ENCODE data around the gene FOXD1.
"Not testable (repeated sequence)": the region's sequence is repeated elsewhere in the genome, so short reads cannot be mapped to it uniquely, and the experiment has no call there.

The FOXD1 gene

GRCh38 chr5:73448463-73449136 lies at the start of gene FOXD1:
TSS of gene FOXD1 (minus strand) at chr5:73448777. CDS start at chr5:73448362, 415 bp downstream.
- peak; percentile 98 for DNase-seq (ENCODE audit: low read depth)

DNA sequence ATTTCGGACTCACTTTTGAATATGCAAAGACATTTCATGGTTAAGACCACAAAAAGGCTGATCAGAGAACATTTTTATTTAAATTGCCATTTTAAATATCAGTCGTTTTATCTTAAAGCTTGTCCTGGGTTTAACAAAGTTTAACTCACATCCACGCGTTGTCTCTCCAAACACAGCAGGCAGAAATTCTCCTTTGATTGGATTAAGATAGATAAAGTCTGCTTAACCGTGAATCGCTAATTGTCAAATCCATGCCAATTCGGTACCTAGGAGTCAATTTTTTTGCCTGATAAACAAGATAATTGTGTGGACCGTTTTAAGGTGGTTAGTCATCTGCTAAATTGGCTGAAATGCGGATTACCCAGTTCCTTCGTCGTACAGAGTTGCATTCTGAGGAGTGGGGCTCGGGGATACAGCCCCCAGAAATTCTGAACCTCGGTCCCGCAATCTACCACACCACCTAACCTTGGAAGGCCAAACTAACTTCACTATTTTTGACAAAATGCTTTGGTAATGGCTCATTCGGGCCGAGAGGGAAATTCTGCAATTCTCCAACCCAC lies 49.0 kb upstream of the FOXD1 start:
- DNase-seq (ENCODE audit: low read depth) = no peak

DNA sequence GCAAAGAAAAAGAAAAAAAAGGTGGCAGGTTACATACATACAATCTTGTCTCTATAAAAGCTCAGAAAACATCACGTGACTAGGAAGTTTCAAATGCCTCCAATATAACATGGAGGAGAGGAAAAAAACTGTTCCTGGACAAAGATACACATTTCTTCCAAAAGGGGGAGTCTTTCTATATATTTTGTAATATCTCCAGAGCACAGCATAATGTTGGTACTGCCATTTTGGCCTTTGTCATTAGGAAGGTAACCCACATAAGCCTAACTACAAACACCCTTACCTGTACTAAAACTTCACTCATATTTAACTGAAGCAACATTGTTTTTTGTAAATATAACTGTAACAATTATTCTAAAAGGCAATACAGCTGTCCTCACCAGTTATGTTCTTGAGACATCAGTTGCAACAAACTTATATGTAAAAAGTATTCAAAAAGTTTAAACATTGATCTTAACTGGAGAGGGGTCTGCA lies 48.4 kb upstream of the FOXD1 start:
- DNase-seq (ENCODE audit: low read depth) = peak; percentile 89

DNA sequence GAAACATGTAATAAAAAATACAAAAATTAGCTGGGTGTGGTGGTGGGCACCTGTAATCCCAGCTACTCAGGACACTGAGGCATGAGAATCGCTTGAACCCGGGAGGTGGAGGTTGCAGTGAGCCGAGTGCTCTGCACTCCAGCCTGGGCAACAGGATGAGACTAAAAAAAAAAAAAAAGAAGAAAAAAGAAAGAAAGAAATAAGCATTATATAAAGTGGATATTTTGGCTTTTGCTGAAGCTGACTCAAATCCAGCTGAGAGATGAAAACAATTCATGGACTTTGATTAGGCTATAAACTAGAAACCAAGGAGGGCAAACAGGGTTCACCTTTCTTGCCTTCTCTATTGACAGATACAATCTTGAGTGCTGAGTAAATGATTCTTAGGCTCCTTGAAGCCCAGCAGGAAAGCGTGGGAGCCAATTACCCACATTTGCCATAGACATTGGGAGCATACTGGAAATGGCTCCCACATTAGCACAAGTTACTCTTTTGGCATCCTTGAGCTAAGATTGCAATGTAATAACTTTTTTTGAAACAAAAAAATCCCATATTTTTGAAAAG lies 47.3 kb upstream of the FOXD1 start:
- DNase-seq (ENCODE audit: low read depth) = no peak

- DNase-seq (ENCODE audit: low read depth) = no peak
These were observed 46.1 kb upstream of the FOXD1 start for GRCh38 chr5:73494721-73495120.

- DNase-seq (ENCODE audit: low read depth) = no peak
These were observed 44.8 kb upstream of the FOXD1 start for GRCh38 chr5:73493421-73493820.

GRCh38 chr5:73491155-73491554 lies 42.6 kb upstream of the FOXD1 start:
- no peak for DNase-seq (ENCODE audit: low read depth)

DNA sequence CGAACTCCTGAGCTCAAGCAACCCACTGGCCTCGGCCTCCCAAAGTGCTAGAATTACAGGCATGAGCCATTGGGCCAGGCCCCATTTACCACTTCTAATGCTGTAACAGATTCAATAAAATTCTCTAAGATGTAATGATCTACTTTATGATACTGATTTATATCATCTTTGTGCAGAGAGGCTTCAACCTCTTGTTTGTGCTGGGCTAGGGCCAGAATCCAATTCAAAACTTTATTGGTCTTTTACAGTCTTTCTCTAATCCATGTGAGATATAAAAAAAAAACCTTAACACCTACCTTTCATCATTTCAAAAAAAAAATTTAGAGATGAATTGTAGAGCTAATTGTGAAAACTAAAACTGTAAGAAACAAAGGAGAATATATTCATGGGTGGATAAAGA lies 41.5 kb upstream of the FOXD1 start:
- DNase-seq (ENCODE audit: low read depth) = no peak

DNA sequence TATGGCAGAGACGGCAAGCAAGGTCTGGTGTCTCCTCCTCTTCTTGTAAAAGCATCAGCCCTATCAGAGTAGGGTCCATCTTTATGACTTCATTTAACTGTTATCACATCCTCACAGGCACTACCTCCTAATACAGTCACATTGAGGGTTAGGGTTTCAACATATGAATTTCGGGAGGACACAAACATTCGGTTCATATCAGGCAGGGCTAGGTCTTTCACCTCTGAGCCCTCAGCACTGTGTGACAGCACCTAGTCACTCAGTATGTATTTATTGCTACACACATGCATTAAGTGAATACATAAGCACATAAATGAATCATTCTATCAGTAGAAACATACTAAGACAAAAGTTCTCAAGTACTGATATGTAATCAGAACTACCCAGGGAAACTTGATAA lies 40.2 kb upstream of the FOXD1 start:
- DNase-seq (ENCODE audit: low read depth) = no peak

GRCh38 chr5:73487815-73488214 lies 39.2 kb upstream of the FOXD1 start:
- DNase-seq (ENCODE audit: low read depth) = no peak

DNA sequence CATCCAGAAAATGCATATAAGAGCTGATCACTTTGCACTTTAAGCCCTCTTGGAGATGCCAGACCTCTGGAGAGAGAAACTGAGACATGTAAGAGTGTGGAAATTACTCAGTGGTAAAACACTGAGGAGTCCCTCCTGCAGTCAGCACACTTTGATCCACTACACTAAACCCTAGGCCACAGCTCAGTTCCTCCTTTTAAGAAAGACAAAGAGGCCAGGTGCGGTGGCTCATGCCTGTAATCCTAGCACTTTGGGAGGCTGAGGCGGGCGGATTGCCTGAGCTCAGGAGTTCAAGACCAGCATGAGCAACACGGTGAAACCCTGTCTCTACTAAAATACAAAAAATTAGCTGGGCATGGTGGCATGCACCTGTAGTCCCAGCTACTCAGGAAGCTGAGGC lies 38.7 kb upstream of the FOXD1 start:
- DNase-seq (ENCODE audit: low read depth) = not testable (repeated sequence)

- DNase-seq (ENCODE audit: low read depth) = no peak
These were observed 37.7 kb upstream of the FOXD1 start for GRCh38 chr5:73486119-73486899.

DNA sequence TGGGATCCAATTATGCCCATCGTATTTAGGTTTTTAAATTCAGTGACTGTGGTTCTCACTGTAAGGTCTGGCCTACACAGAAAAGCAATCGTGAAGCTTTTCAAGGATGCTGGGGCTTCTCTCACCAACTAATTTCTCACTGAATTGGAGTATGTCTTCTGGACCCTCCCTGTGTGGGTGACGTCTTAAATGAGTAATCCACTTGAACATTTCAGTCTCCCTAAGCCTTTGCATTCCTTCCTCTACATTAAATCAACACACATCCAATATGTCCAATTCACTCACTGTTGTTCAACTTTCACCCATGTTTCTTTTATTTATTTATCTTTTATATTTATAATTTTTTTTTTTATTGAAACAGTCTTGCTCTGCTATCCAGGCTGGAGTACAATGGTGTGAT lies 37.1 kb upstream of the FOXD1 start:
- no peak for DNase-seq (ENCODE audit: low read depth)

DNA sequence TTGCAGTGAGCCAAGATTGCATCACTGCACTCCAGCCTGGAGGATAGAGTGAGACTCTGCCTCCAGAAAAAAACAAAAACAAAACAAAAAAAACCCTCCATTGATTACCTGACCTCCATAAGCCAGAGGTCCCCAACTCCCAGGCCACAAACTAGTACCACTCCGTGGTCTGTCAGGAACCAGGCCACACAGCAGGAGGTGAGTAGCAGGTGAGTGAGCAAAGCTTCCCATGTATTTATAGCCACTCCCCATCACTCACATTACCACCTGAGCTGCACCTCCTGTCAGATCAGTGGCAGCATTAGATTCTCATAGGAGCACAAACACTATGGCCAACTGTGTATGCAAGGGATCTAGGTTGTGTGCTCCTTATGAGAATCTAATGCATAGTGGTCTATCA lies 35.9 kb upstream of the FOXD1 start:
- no peak for DNase-seq (ENCODE audit: low read depth)

DNA sequence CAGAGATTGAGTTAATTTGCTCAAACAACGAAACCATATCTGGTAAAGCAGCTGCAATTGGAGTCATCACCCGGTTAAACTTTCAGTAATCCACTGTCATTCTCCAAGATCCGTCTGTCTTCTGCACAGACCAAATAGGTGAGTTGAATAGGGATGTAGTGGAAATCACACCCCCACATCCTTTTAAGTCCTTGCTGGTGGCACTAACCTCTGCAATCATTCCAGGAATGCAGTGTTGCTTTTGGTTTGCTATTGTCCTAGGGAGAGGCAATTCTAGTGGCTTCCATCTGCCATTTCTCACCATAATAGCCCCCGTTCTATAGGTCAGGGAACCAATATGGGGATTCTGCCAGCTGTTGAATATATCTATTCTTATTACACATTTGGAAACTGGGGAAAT lies 35.1 kb upstream of the FOXD1 start:
- no peak for DNase-seq (ENCODE audit: low read depth)

DNA sequence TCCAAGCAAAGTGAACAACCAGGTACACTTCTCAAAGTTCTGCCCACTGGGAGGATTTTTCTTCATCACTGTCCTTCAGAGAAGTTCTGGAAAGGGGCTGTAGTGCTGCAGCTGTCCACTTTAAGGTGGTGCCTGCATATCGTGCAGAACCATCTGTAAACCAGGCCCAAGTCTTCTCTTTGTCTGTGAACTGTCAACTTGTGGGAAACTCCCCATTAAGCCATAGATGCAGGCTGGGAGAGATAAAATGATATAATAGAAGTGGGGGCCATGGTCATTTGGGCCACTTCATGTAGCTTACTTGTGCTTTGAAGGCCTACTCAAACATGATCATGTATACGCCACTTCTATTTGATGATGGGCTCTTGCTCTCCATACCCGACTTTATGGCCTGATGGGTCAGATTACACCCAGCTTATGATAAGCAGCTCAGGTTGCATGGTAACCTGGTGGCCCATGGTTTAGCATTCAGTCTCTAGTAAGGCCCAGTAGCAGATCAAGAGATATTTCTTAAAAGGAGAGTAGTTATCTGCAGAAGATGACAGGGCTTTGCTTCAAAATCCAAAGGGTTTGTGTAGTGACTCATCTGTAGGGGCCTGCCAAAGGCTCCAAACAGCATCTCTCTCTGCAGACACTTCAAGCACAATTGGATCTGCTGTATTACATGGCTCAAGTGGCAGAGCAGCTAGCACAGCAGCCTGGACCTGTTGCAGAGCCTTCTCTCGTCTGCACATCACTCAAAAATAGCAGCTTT lies 34.0 kb upstream of the FOXD1 start:
- peak; percentile 29 for DNase-seq (ENCODE audit: low read depth)

GRCh38 chr5:73480500-73480899 lies 31.9 kb upstream of the FOXD1 start:
- no peak for DNase-seq (ENCODE audit: low read depth)

- no peak for DNase-seq (ENCODE audit: low read depth)
These were observed 23.5 kb upstream of the FOXD1 start for GRCh38 chr5:73472116-73472515.

DNA sequence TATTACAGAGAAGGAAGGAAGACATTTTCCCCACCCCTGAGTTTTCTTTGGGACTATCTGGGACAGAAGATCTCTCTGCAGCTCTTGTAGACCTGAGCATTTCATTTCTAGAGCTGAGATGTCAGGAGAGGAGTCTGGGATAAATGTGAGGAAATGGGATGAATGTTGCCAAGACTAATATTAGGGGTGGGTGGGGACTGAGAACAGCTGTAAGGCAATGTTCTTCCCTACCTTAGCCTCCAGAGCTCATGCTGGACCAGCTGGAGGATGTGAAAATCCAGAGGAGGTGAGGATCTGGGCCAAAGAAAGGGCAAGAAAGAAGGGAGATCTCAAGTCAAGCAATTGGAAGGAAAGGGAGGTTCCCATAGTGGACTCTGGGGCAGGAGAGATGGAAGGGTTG lies 23.1 kb upstream of the FOXD1 start:
- no peak for DNase-seq (ENCODE audit: low read depth)

DNA sequence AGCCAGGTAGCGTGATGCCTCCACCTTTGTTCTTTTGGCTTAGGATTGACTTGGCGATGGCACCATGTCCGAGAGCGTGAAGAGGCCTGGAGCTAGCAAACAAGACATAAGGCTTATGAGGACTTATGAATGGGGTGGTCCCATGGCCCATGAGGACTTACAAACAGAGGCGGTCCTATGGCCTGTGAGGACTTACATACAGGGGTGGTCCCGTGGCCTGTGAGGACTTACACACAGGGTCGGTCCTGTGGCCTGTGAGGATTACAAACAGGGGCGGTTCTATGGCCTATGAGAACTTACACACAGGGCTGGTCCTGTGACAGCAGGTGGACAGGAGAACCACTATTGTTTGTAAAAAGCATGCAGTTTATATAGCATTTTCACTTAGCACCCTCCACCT lies 21.3 kb upstream of the FOXD1 start:
- DNase-seq (ENCODE audit: low read depth) = no peak

GRCh38 chr5:73468638-73469037 lies 20.1 kb upstream of the FOXD1 start:
- DNase-seq (ENCODE audit: low read depth) = not testable (repeated sequence)

Measured in ELR (cell line).